HUES48 (cell line): ENCODE data around the gene FBXO44.

Source experiments
- H3K27ac ChIP-seq: one replicate; pipeline ENCODE4 v1.7.0; 2013; ENCODE audit warnings: low read depth, low read length, inconsistent platforms
- H3K27me3 ChIP-seq: 2 replicates; pipeline ENCODE4 v1.6.1; 2013; ENCODE audit warnings: mild to moderate bottlenecking, low read length; ENCODE audit not compliant: control insufficient read depth, insufficient read depth
- H3K36me3 ChIP-seq: 2 replicates; pipeline ENCODE4 v1.6.1; 2013; ENCODE audit warnings: low read length; ENCODE audit not compliant: control insufficient read depth, insufficient read depth
- H3K4me1 ChIP-seq: 2 replicates; pipeline ENCODE4 v1.6.1; 2013; ENCODE audit warnings: mild to moderate bottlenecking, low read length; ENCODE audit not compliant: control insufficient read depth, insufficient read depth
- H3K4me3 ChIP-seq: 2 replicates; pipeline ENCODE4 v1.5.1; 2013; ENCODE audit warnings: mild to moderate bottlenecking, low read depth, low read length
- H3K9ac ChIP-seq: 2 replicates; pipeline ENCODE4 v1.6.1; 2013; ENCODE audit warnings: mild to moderate bottlenecking, low read depth, low read length, moderate library complexity
- H3K9me3 ChIP-seq: 2 replicates; pipeline ENCODE4 v1.6.1; 2013; ENCODE audit warnings: low read length; ENCODE audit not compliant: control insufficient read depth, insufficient read depth

Gene FBXO44

DNA sequence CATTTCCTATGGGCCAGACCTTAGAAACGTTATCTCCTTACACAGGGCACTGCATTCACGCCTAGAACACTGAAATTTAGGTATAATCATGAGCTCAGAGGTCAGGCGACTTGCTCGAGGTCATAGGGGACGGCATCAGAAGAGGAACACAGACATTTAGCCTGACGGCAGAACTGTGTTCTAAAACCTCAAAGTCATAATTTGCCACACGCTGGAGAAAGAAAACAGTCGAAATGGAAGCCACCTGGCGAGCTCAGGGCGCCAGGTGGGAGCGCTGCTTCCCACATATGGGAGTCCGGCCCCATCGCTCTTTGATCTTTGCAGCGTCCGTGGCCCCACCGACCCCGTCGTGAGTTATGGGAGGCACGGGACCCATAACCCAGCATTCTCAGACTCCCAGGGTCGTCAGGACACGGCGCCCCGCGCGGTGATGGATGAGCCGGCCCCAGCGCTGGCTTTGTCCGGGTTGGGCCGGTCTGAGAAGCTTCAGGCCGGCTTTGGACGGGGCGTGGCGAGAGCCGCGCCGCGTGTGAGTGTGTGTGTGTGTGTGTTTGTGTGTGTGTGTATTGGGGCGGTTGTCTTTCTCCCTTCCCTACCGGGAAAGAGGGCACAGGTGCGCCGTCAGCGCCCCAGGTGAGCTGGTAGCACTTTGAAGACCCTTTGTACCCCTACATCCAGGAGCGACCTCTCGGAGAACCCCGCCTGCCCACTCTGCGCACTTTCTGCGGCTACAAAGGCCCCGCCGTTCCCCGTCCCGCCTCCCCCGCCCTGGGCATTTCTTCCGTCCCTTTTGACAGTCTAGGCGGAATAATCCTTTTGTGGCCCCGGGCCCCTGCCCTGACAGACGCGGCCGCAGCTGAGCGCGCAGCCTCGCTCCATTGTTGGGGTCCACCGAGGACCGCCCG is 36.0 kb downstream of the FBXO44 start:
- Histone ChIP-seq H3K27me3 (no peaks in the 10 kb centered on the region), H3K4me1 (peaks cover 28% of the 10 kb centered on the region; the same call in 1 of the 2 replicates), H3K27ac (peak overlapping the region; percentile 96), H3K36me3 (no peaks in the 10 kb centered on the region; the same call in 1 of the 2 replicates), H3K9ac (peak overlapping the region; percentile 93), H3K9me3 (no peaks in the 10 kb centered on the region), H3K4me3 (peak overlapping the region; percentile 68)

DNA sequence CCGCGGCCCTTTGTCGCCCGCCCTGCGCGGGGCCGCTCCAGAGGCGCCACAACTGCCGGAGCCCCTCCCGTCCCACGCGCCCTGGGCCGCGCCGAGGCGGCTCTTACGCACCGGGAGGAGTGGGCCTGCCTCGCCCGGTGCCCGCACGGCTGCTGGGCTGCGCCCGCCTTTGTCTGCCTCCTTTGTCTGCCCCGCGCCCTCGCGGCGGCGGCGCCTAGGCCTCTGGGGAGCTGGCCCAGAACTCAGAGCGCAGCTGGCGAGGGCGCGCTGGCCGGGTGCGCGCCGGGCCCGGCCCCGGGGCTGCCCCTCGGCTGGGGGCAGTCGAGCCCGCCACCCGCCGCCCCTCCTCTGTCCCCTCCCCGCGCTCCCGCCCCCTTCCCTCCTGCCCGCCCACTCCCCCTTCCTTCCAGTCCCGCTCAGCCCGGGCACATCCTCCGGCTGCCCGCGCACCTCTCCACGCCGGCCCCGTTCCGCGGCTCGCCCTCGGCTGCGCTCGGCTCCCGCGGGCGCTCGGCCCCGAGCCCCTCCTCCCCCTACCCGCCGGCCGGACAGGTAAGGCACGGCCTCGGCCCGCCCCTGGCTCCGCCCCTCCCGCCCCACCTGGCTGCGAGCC is 36.7 kb downstream of the FBXO44 start, which contains the start of gene DRAXIN:
Gene DRAXIN (plus strand): TSS at position 409 of the 613 bp plus-strand sequence. CDS start 14,549 bp downstream, outside the sequence.
- H3K27me3 ChIP-seq, result no peaks in the 10 kb centered on the region
- H3K4me1 ChIP-seq, result peaks cover 28% of the 10 kb centered on the region; the same call in 1 of the 2 replicates
- H3K4me3 ChIP-seq, result peak within 1 kb of the TSS; percentile 68
- H3K9me3 ChIP-seq, result no peaks in the 10 kb centered on the region
- peak within 1 kb of the TSS; percentile 96 for H3K27ac ChIP-seq
- peak within 1 kb of the TSS; percentile 93 for H3K9ac ChIP-seq
- no peaks in the 10 kb centered on the region; the same call in 1 of the 2 replicates for H3K36me3 ChIP-seq

DNA sequence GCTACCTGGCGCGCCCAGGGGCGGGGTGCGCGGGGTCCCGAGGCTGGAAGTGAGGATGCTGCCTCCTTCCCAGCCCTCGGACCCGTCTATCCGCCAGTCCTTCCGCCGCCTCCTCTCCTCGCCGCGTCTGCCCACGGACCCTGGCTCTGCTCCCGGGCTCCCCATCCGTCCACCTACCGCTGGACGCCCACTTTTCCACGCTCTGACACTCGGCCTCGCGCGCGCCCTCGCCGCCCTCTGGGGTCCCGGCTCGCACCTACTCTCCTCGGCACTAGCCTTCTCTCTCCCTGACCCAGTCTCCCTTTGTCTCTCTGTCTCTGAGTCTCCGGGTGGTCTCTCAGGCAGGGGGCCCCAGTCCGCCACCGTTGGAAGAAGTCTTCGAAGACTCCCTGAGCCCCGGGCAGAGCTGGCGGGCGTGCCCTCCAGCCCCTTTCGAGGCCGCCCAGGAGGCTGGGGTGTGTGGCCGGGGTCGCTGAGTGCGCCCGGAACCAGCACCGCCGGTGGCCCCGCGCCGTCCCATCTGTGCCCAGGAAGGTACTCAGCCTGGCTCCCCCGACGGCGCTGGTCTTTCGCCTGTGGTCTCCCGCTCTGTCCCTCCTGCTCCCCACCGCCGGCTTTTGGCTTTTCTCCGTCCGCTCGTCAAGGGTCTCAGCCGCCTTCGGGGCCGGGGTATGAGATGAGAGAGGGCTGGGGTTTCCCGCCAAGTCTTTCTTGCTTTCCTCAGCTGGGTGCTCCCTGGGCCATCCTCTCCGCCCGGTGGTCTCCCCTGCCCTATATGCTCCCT is 37.4 kb downstream of the FBXO44 start:
- Histone ChIP-seq H3K4me1 (peaks cover 28% of the 10 kb centered on the region; the same call in 1 of the 2 replicates), H3K4me3 (peak overlapping the region; percentile 68), H3K27me3 (no peaks in the 10 kb centered on the region), H3K27ac (peak overlapping the region; percentile 96), H3K9me3 (no peaks in the 10 kb centered on the region), H3K36me3 (no peaks in the 10 kb centered on the region; the same call in 1 of the 2 replicates), H3K9ac (peak overlapping the region; percentile 64)

DNA sequence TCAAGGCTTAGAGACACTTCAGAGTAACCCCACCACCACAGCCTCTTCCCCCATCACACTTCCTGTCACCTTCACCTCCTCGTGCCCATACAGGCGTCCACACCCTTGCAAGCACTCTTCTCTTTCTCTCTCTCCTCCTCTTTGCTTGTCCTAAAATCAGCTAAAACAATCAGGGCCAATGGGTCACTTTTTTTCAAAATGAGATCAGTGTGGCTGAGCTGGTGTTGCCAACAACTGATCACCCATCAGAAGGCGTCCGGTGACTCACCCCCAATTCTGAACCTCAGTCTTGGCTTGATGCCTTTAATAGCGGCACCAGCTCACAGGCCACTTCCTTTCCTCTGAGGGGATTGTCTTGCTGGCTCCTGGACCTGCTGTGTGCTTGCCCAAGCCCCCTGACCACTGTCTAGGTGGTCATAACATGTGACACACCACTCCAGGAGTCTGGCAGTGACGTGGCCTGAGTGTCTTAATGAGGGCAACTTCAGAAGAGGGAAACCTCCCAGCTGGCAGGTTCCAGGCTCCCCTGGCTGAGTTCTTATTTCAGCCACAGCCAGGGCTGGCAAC is 38.4 kb downstream of the FBXO44 start:
- H3K27ac ChIP-seq, result peak overlapping the region; percentile 2
- H3K9ac ChIP-seq, result no peak overlapping the region
- H3K4me3 ChIP-seq, result peak overlapping the region; percentile 68
- H3K36me3 ChIP-seq, result no peaks in the 10 kb centered on the region; the same call in 1 of the 2 replicates
- H3K9me3 ChIP-seq, result no peaks in the 10 kb centered on the region
- H3K27me3 ChIP-seq, result no peaks in the 10 kb centered on the region
- H3K4me1 ChIP-seq, result peaks cover 28% of the 10 kb centered on the region; the same call in 1 of the 2 replicates

DNA sequence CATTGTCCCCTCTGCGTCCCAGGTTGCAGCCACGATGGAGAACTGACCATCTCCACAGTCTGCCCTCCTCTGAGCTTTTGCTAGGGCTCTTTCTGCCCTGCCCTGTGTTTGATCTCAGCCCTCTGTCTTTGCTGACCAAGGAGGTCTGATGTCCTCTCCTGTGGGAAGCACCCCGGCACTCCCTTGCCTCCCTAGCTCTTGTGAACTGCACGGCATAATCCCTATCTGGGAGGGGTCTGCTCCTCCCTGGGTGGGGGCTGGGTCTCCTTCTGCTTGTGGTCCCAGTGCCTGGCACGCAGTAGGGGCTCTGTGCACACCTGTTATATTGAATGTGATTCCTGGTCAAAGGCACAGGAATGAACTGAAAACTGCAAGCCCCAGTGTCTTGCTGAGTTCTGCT is 39.2 kb downstream of the FBXO44 start:
- H3K27ac ChIP-seq, result no peak overlapping the region
- H3K36me3 ChIP-seq, result no peaks in the 10 kb centered on the region
- no peaks in the 10 kb centered on the region for H3K27me3 ChIP-seq
- H3K9me3 ChIP-seq, result no peaks in the 10 kb centered on the region
- 0 out of 2 replicates have a peak overlapping the region, but pooled peaks have one; percentile 7 for H3K4me3 ChIP-seq
- H3K4me1 ChIP-seq, result peaks cover 23% of the 10 kb centered on the region; the same call in 1 of the 2 replicates
- no peak overlapping the region for H3K9ac ChIP-seq

DNA sequence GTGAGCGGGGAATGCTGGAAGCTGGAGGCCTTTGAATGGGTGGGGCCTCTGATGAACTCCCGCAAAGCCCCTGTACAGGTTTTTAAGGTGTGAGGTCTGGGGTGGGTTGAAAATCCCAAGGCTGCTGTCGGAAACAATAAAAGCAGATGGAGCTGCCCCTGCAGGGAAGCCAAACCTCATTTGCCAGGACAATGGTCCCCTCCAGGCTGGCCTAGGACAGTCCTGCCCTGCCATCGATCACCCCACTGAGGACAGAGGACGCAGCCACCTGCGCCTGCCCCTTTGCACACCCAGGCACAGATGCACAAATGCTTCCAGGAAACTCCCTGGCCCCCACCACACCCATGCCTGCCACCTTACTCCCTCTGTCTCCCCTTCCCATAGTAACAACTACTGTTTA is 41.2 kb downstream of the FBXO44 start:
- Histone ChIP-seq H3K27me3 (no peaks in the 10 kb centered on the region), H3K36me3 (no peaks in the 10 kb centered on the region), H3K4me3 (no peak overlapping the region), H3K9ac (no peak overlapping the region), H3K9me3 (no peaks in the 10 kb centered on the region), H3K4me1 (peaks cover 20% of the 10 kb centered on the region), H3K27ac (no peak overlapping the region)

DNA sequence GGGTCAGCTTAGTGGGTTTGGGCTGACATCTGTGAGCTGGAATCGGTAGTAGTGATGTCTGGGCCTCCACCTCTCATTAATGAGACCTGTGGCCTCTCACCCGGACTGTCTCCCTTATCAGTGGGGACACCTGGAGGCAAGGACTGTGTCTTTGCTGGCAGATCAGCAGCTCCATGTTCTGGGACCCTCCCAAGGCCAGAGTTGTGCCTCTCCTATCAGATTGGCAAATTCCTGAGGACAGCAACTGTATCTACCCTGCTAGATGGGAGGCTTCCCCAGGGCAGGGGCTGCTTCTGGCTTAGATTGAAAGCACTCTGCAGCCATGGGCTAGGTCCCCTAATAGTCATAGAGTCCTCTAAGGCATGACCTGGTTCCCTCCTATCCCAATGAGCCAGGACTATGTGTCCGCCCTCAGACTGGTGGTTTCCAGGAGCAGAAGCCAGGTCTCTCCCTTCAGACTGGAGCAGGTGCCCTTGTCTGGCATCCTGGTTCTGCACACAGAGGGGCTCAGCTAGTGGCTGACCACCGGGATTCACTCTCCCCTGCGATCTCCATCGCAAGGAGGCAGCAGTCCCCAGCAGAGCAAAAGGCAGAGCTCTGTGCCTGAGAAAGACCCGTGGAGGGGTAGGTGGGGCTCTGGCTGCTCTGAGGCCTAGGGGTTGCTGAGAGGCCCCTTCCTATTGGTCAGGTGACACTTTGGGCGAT is 42.7 kb downstream of the FBXO44 start:
- H3K27me3 ChIP-seq, result no peaks in the 10 kb centered on the region
- H3K4me1 ChIP-seq, result peaks cover 27% of the 10 kb centered on the region
- no peaks in the 10 kb centered on the region for H3K9me3 ChIP-seq
- H3K36me3 ChIP-seq, result 0 out of 2 replicates have a peak, but pooled peaks cover 4% of the 10 kb centered on the region
- no peak overlapping the region for H3K4me3 ChIP-seq
- H3K9ac ChIP-seq, result no peak overlapping the region
- H3K27ac ChIP-seq, result no peak overlapping the region

DNA sequence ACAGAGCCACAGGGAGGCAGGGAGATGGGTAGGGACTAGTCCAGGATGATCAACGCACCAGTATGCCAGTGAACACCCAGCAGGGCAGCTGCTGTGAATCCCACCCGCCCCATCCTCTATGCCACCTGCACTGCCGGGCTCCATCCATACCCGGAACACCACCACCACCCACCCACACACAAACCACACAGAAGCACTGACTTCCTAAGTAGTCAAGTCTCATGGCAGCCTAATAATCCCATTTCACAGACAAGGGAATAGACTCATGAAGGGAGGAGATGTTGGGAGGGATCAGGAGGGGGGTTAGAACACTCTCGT is 43.2 kb downstream of the FBXO44 start:
- H3K4me1 ChIP-seq, result peaks cover 26% of the 10 kb centered on the region
- 0 out of 2 replicates have a peak, but pooled peaks cover 5% of the 10 kb centered on the region for H3K36me3 ChIP-seq
- no peaks in the 10 kb centered on the region for H3K27me3 ChIP-seq
- H3K9me3 ChIP-seq, result no peaks in the 10 kb centered on the region
- H3K27ac ChIP-seq, result no peak overlapping the region
- H3K9ac ChIP-seq, result no peak overlapping the region
- no peak overlapping the region for H3K4me3 ChIP-seq

DNA sequence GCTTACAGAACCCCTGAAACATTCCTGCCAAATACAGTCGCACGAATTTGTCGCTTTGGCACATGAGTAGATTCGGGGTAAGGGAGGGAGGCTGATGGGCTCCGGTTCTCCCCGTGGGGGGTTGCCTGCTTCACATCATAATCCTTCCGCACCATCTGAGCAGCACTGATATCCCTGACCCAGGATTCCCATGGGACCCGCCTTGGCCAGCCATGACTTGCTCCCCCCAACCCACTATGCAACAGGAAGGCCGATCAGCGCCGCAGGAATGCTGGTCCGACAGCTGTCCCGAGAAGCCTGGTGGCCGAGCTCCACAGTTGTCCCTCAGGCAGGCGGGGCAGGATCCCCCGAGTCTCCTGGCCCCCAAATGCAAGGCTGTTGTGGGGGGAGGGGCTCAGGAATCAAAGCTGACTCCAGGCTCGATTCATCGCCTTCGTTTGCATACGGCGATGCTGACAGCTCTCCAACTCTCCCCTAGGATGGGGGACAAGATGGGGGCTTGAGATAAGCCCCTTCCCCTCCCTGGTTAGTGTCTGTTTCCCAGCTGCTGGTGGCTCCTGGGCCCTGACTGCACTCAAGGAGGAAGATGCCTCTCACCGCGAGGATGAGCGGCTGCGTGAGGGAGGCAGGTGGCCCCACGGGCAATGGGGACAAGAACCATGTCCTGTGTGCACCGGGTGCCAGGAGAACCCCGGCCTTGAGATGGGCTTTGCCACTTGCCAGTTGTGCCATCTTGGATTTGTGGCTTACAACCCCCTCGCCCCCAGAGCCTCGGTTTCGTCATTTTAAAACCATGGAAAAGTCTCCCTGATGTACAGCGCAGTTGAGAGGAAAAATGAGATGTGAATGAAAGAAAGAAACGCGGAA is 46.2 kb downstream of the FBXO44 start:
- H3K9ac ChIP-seq, result no peak overlapping the region
- peak overlapping the region; percentile 47 for H3K27ac ChIP-seq
- H3K4me1 ChIP-seq, result peaks cover 36% of the 10 kb centered on the region
- no peak overlapping the region for H3K4me3 ChIP-seq
- H3K36me3 ChIP-seq, result 0 out of 2 replicates have a peak, but pooled peaks cover 5% of the 10 kb centered on the region
- no peaks in the 10 kb centered on the region for H3K27me3 ChIP-seq
- H3K9me3 ChIP-seq, result no peaks in the 10 kb centered on the region
